HG03066 (cell line): Measurements from ENCODE around the gene MAP4K4.

Source experiments
- ATAC-seq: cut with Tn5 transposase; IDR thresholded peaks from one replicate; pipeline ENCODE4 v1.9.1; 2021; ENCODE audit warnings: low read depth; ENCODE audit not compliant: unreplicated experiment

Gene MAP4K4

GRCh38 chr2:101858910-101859309 is 161.4 kb downstream of the MAP4K4 start:
- no peak for ATAC-seq

GRCh38 chr2:101859604-101860003 is 162.1 kb downstream of the MAP4K4 start:
- no peak for ATAC-seq

- no peak for ATAC-seq
Measured at GRCh38 chr2:101860157-101860556, 162.7 kb downstream of the MAP4K4 start.

GRCh38 chr2:101860782-101861181 is 163.3 kb downstream of the MAP4K4 start:
- no peak for ATAC-seq

DNA sequence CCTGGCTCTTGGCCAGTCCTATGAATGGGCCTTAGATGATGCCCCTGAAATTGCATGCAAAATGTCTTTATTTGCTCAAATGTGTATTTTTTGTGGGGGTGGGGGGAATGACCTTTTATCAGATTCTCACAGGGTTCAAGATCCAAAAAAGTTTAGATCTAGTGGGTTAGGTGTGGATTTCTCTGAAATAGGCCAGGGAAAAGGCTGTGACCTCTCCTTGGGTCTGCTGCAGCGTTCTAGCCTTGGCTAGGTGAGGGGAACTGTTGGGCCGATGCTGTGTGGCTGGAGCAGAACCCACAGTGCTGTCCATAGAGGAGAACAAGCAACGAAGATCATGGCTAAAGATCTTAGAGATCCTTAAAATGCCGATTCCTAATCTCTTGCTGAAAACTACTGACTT is 163.9 kb downstream of the MAP4K4 start:
- no peak for ATAC-seq

- ATAC-seq: no peak
Measured at GRCh38 chr2:101863534-101863933, 166.0 kb downstream of the MAP4K4 start.

DNA sequence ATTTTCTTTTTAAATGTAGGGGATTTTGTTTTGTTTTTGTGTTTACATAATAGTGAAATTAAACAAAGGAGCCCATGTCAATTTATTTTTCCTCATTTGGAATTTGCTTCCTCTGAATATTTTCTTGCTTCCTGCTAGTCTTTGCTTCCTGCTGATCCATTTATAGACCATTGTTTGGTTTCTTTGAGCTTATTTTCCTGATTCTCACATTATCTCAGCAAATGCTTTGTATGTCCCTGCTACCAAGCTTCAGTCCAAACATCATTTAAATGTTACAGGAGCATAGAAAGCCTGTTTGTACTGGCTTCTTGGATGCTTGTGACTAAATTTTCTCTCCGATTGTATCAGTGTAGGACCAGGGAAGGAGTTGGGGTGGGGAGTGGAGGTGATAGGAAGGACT is 166.9 kb downstream of the MAP4K4 start:
- no peak for ATAC-seq

DNA sequence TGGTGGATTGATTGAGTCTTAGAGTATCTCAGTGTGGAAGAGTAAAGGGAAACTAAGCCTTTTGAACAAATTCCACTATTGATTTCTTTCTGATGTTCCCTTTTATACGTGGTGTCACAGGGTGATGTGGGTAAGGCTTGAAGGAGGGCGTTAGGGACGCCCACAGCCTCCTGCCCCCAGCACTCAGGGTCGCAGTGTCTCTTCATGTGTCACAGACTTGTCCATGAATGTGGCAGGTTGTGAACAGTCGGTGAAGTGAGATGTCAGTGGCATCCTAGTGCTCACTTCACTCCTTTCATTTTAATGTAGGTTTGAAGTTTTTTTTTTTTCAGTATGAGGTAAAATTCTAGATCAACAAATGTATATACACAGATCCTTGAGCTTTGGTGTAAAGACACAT is 171.0 kb downstream of the MAP4K4 start:
- no peak for ATAC-seq

GRCh38 chr2:101869527-101869926 is 172.0 kb downstream of the MAP4K4 start:
- ATAC-seq: no peak

DNA sequence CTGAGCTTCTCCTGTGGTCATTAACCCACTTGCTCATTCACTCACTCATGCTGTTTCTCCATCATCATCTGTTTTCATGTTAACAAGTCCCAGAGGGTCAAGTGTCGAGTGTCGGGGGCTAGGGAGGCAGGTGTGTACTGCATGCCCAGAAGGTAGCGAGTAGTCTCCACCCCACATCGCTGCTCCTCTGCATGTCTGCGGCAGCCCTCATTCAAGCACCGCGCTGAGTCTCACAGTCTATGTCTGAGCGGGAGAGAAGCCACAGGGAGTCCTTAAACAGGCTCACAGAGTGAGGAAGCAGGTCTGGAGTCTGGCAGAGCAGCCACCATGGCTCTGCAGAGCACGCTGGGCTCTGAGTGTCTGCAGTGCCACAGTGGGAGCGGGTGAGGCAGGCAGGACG is 172.9 kb downstream of the MAP4K4 start:
- ATAC-seq: no peak

DNA sequence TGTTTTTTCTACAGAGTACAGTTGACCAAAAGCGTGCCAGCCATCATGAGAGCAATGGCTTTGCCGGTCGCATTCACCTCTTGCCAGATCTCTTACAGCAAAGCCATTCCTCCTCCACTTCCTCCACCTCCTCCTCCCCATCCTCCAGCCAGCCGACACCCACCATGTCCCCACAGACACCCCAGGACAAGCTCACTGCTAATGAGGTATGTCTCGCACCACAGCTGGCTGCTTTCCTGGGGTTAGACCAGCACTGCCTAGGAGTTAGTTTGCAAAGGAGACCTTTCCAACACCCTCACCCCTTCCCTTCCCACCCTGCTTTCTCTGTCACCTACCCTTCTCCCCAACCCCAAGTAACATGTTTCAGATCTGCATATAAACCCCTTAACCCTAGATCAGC is 174.0 kb downstream of the MAP4K4 start:
- ATAC-seq: no peak

DNA sequence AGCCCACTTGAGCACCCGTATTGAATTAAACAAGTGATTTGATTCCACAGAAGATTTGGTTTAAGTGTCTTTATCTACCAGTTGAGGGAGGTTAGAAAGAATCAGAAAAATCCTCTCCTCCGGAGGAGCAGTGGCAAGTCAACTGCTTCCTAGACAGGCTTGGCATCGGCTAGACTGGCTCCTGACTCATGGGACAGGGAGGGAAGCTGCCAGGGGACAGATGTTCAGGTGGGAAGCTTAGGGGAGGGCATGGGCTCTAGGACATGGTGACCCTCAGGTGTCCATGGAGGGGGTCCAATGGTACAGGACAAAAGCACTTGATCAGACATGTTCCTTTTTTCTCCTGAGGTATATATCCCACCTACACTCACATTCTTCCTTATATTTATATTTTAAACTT is 175.0 kb downstream of the MAP4K4 start:
- no peak for ATAC-seq

DNA sequence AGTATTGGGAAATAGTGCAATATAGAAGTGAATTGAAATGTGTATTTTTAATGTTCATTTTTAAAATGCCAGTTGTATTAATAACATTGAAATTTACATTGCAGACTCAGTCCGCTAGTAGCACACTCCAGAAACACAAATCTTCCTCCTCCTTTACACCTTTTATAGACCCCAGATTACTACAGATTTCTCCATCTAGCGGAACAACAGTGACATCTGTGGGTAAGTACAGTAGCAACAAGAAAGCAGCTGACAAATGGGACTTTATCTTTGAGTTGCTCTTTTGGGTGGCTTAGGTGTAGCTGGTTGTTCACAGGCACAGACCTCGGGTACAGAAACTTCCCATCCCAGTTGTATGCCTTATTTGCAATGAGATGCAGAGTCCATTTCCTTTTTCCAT is 176.0 kb downstream of the MAP4K4 start:
- no peak for ATAC-seq

- ATAC-seq: no peak
Measured at GRCh38 chr2:101874069-101874468, 176.6 kb downstream of the MAP4K4 start.

DNA sequence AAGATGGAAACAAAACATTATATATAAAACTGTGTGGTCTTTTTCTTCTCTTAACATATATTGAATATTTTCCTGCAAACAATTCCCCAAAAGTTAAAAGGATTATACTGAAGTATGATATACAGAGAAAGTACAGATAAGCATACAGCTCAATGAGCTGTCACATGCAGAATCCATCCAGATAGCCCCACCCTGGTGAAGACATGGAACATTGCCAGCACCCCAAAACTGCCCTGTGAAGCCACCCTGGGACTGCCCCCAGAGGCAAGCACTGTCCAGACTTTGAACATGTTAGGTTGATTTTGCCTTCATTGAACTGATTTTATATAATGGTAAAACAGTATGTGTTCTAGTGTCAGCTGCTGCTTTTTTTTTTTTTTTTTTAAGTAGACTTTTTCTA is 182.0 kb downstream of the MAP4K4 start:
- ATAC-seq: no peak

- no peak for ATAC-seq
Measured at GRCh38 chr2:101881131-101881530, 183.6 kb downstream of the MAP4K4 start.

- ATAC-seq: no peak
Measured at GRCh38 chr2:101882769-101883307, 185.3 kb downstream of the MAP4K4 start.

- ATAC-seq: no peak
Measured at GRCh38 chr2:101883860-101884259, 186.4 kb downstream of the MAP4K4 start.

GRCh38 chr2:101884423-101884822 is 186.9 kb downstream of the MAP4K4 start:
- no peak for ATAC-seq

DNA sequence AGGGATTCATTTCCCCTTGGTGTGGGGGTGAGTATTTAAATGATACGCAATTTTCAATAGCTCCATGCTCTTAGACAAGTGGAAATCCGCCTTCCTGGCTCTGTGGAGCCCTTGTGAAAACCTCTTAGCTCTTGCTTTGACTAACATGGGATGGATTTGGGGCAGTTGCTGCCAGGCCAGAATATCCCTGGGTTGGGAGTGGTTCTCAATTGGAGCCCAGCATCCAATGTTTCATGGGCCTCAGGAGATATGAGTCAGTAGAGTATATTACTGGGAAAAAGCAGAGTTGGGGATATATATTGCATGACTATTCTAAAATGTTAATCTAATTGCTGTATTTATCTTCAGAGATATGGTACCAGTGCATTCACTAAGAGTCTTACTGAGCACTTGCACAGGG is 189.8 kb downstream of the MAP4K4 start:
- ATAC-seq: no peak

DNA sequence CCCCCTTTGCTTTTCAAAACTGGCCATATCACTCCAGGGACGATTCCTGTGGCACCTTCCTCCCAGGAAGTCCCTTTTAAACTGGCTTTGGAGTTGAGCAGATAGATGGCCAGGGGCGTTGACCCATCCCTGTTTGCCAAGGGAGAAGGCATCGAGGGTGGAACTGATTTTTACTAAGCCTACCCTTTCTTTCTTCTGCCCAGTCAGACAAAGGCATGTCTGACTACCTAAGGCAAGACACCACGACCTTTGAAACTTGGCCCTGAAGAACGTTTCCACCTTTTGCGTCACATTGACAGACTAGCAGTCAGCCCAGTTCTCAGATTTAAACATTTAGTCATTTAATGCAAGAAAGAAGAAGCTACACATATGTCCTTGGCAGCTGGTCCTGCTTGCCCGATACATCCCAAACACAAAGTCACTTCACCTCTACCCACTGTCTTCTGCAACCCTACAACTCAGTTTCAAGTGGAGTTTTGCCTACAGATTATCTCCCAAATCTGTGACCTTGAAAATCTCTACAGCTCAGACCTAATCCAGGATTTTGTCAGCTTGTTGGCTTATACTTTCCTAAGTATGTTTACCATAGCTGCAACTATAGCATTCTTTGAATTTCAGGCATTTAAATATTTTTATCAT is 192.1 kb downstream of the MAP4K4 start:
- no peak for ATAC-seq

- ATAC-seq: no peak
Measured at GRCh38 chr2:101892377-101892776, 194.9 kb downstream of the MAP4K4 start.
